Body of pancreas (tissue), 4 donors: ENCODE measurements around the gene ESPNL. TPM values are rescaled to one million over a fixed set of nuclear protein-coding genes. Genes with fewer than 3 reads are reported as not detected.
"Not testable (repeated sequence)": the region's sequence is repeated elsewhere in the genome, so short reads cannot be mapped to it uniquely, and the experiment has no call there.

Experiments
- ATAC-seq: fragments of 150-250 bp; one replicate; pipeline ENCODE4 v1.9.1; 2016
- DNase-seq, 4 donors: peaks; one replicate each; pipeline ENCODE4 v3.0.0-alpha.2; 2019
- H3K27ac ChIP-seq, 4 donors: fragments of 200-600 bp; sonication (generic); 1 replicate in 3 of 4; 2 replicates in 1 of 4; pipeline versions ENCODE4 v1.5.1 to v1.6.1; 2016 to 2019; ENCODE audit warnings: mild to moderate bottlenecking in 1 of 4, mixed read lengths in 1 of 4, moderate library complexity in 1 of 4
- H3K27me3 ChIP-seq, 2 donors: fragments of 200-600 bp; sonication (generic); one replicate each; pipeline ENCODE4 v1.6.0; 2016; ENCODE audit warnings: mild to moderate bottlenecking in 1 of 2
- H3K36me3 ChIP-seq, 2 donors: fragments of 200-600 bp; sonication (generic); replicated peaks in 1 of 2; 2 replicates each; pipeline ENCODE4 v1.5.1; 2016; ENCODE audit warnings: low read depth in 2 of 2; ENCODE audit not compliant: insufficient read depth in 1 of 2
- H3K4me1 ChIP-seq: fragments of 200-600 bp; sonication (generic); one replicate; pipeline ENCODE4 v1.6.0; 2016
- H3K4me3 ChIP-seq, 2 donors: fragments of 200-600 bp; sonication (generic); 1 replicate in 1 of 2; 2 replicates in 1 of 2; pipeline ENCODE4 v1.5.1; 2016 to 2019
- H3K9me3 ChIP-seq, 3 donors: fragments of 200-600 bp; sonication (generic); 1 replicate in 2 of 3; 2 replicates in 1 of 3; pipeline ENCODE4 v1.5.1; 2016
- CTCF ChIP-seq, 7 experiments: fragments of 450-650 bp in 4 of 7; fragments of 200-600 bp in 3 of 7; sonication (generic) in 3 of 7; IDR thresholded peaks; one replicate each; pipeline ENCODE4 v1.5.1; 2016 to 2019; ENCODE audit warnings: antibody characterized with exemption in 7 of 7
- POLR2A ChIP-seq, 3 donors: fragments of 450-650 bp; IDR thresholded peaks; one replicate each; pipeline ENCODE4 v1.6.1; 2016; ENCODE audit warnings: antibody characterized with exemption in 3 of 3, mild to moderate bottlenecking in 2 of 3
- WGBS, 2 donors: methylation state at CpG; one replicate each; pipeline ENCODE4 v1.1.5; 2017; 5-methylcytosine and 5-hydroxymethylcytosine counted together
- intact Hi-C: fragments of 100-400 bp; cut with DNase I; formaldehyde crosslinking; loops from one replicate; pipeline ENCODE4 v1.15.1; 2023
- total RNA-seq, 2 donors: library from RNA; depleted of rRNA; stranded (reverse); fragments of >200 nt; gene quantifications; one replicate each; pipeline ENCODE4 v1.1.0, GENCODE V29; 2016

ESPNL gene
- total RNA-seq, 2 donors from 2014 or later = not detected

- Histone ChIP-seq H3K4me3 (no peak overlapping the region), H3K27me3 (no peaks in the 10 kb centered on the region), H3K36me3 (peaks cover 0 to 13% of the 10 kb centered on the region in 2 donors), H3K9me3 (no peaks in the 10 kb centered on the region), H3K4me1 (peaks cover 39% of the 10 kb centered on the region), H3K27ac (peak overlapping the region in 1 of 4 donors; percentile 74)
- DNase-seq (no peak), ATAC-seq (no peak)
- 90 to 92% methylated on average over 21 of the region's 21 CpGs for WGBS, 2 donors
- TF ChIP-seq POLR2A (IDR thresholded peaks at IDR 0.05) (no peak), CTCF (IDR thresholded peaks at IDR 0.05) (no peak)
- intact Hi-C loops = no loop called here
Measured at GRCh38 chr2:238170386-238171071, 70.4 kb downstream of the ESPNL start.

GRCh38 chr2:238171072-238171431 is 70.9 kb downstream of the ESPNL start:
- Histone ChIP-seq H3K36me3 (peaks cover 0 to 13% of the 10 kb centered on the region in 2 donors), H3K4me1 (peaks cover 35% of the 10 kb centered on the region)
- H3K27ac ChIP-seq, H3K9me3 ChIP-seq, ATAC-seq, DNase-seq, H3K27me3 ChIP-seq, intact Hi-C loops, H3K4me3 ChIP-seq: not testable (repeated sequence)
- 85 to 92% methylated on average over 5 of the region's 5 CpGs for WGBS, 2 donors

- no peak for TF ChIP-seq CTCF (IDR thresholded peaks at IDR 0.05)
- no peak for TF ChIP-seq POLR2A (IDR thresholded peaks at IDR 0.05)
- peaks cover 29% of the 10 kb centered on the region for H3K4me1 ChIP-seq
- no peaks in the 10 kb centered on the region for H3K27me3 ChIP-seq
- DNase-seq = no peak
- no peak overlapping the region for H3K4me3 ChIP-seq
- 93 to 98% methylated on average over 9 of the region's 9 CpGs for WGBS, 2 donors
- ATAC-seq = no peak
- H3K36me3 ChIP-seq = peaks cover 0 to 13% of the 10 kb centered on the region in 2 donors
- intact Hi-C loops = no loop called here
- no peak overlapping the region for H3K27ac ChIP-seq
- H3K9me3 ChIP-seq = no peaks in the 10 kb centered on the region
Measured at GRCh38 chr2:238171575-238172187, 71.5 kb downstream of the ESPNL start.

- TF ChIP-seq CTCF (IDR thresholded peaks at IDR 0.05) (no peak), POLR2A (IDR thresholded peaks at IDR 0.05) (no peak)
- Histone ChIP-seq H3K27me3 (no peaks in the 10 kb centered on the region), H3K4me1 (peaks cover 22% of the 10 kb centered on the region), H3K9me3 (no peaks in the 10 kb centered on the region), H3K36me3 (peaks cover 0 to 15% of the 10 kb centered on the region in 2 donors), H3K4me3 (no peak overlapping the region), H3K27ac (no peak overlapping the region)
- 88 to 99% methylated on average over 13 to 14 of the region's 14 CpGs for WGBS, 2 donors
- intact Hi-C loops = no loop called here
- no peak for DNase-seq
- no peak for ATAC-seq
Measured at GRCh38 chr2:238172439-238172838, 72.3 kb downstream of the ESPNL start.

- Histone ChIP-seq H3K9me3 (no peaks in the 10 kb centered on the region), H3K4me1 (peaks cover 20% of the 10 kb centered on the region), H3K36me3 (peaks cover 0 to 21% of the 10 kb centered on the region in 2 donors), H3K27me3 (no peaks in the 10 kb centered on the region), H3K27ac (no peak overlapping the region), H3K4me3 (no peak overlapping the region)
- ATAC-seq (no peak), DNase-seq (no peak)
- intact Hi-C loops = no loop called here
- TF ChIP-seq POLR2A (IDR thresholded peaks at IDR 0.05) (no peak), CTCF (IDR thresholded peaks at IDR 0.05) (no peak)
- WGBS, 2 donors = 87 to 92% methylated on average over 2 of the region's 2 CpGs
Measured at GRCh38 chr2:238173692-238174091, 73.6 kb downstream of the ESPNL start.
